ENCODE data around the gene TIMM50. TPM values are rescaled to one million over a fixed set of nuclear protein-coding genes. Genes with fewer than 3 reads are reported as not detected.
A peak's percentile ranks its signal among the peaks of the same experiment; 100 is the strongest.
"Not testable (repeated sequence)": the region's sequence is repeated elsewhere in the genome, so short reads cannot be mapped to it uniquely, and the experiment has no call there.

Gene TIMM50
- polyA plus RNA-seq, 1 donor from 2014 or later = 56.8 TPM

DNA sequence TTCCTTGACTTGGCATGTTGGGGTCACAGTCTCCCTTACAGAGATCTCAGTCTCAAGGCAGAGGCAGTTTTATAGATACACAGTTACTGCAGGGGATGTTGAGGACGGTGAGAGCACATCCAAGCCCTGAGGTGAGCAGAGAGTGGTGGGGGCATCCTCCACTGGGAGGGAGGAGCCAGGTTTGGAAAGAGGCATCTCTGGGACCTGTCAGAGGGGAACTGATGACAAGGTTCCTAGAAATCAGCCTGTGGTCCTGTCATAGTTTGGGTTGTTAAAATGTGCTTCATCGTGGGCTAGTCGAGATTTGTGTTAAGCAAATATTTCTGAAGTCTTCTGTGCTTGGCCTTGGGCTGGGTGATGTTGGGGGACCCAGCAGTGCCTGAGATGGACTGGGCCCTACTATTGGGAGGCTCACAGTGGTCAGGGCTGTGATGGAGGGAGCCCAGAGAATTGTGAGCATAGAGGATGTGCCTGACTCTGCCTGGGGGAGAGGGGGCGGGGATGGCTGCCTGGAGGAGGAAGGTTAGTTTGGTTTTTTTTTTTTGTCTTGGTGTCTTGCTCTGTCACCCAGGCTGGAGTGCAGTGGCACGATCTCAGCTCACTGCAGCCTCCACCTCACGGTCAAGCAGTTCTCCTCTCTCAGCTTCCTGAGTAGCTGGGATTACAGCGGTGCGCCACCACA, 31.4 kb upstream of the TIMM50 start:
- Mint-ChIP-seq H3K27ac (peak overlapping the region; percentile 36 to 94 (median 80)), H3K36me3 (no peaks in the 10 kb centered on the region), H3K4me3 (peak overlapping the region; percentile 21 to 89 (median 46)), H3K27me3 (no peaks in the 10 kb centered on the region), H3K4me1 (peaks cover 43 to 60% (median 49%) of the 10 kb centered on the region in 3 donors), H3K9me3 (no peaks in the 10 kb centered on the region)

- not testable (repeated sequence) for H3K36me3 Mint-ChIP-seq, H3K4me3 Mint-ChIP-seq, H3K27me3 Mint-ChIP-seq, H3K9me3 Mint-ChIP-seq
- Mint-ChIP-seq H3K4me1 (peaks cover 37 to 54% (median 39%) of the 10 kb centered on the region in 3 donors), H3K27ac (peak overlapping the region in 1 of 3 donors; percentile 86)
Measured at GRCh38 chr19:39451257-39451656, 29.4 kb upstream of the TIMM50 start.

GRCh38 chr19:39463403-39463802, 17.2 kb upstream of the TIMM50 start:
- Mint-ChIP-seq H3K36me3 (peaks cover 2% of the 10 kb centered on the region), H3K4me3 (no peak overlapping the region), H3K9me3 (no peaks in the 10 kb centered on the region), H3K27me3 (no peaks in the 10 kb centered on the region), H3K4me1 (peaks cover 0 to 3% (median 0%) of the 10 kb centered on the region in 3 donors), H3K27ac (peak overlapping the region in 2 of 3 donors; percentile 3 to 51)

DNA sequence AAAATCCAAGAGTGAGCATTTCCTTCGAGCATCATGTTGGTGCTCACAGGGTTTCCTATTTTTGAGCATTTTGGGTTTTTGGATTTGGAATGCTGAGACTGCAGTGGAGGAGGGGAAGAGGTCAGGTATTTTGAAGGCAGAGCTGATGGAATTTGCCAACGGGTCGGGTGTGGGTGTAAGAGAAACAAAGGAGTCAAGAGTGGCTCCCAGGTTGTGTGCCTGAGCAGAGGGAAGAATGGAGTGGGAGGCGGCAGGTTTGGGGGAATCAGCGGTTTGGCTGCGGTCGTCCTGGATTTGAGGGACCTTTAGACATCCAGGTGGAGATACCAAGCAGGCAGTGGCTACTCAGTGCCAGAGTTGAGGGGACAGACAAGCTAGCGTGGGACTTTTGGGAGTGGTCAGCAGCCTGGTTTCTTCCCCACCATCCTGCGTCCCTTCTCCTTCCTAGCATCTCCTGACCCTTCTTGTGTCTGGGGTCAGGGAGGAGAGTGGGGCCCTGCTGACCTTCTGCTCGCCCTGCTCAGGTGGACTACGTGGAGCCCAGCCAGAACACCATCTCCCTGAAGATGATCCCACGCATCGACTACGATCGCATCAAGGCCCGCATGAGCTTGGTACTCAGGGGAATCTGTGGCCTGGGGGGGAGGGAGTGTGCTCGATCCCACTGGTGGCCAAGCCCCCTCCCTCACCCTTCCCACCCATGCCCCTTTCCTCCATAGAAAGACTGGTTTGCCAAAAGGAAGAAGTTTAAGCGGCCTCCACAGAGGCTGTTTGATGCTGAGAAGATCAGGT, 14.5 kb upstream of the TIMM50 start:
- Mint-ChIP-seq H3K4me1 (peaks cover 0 to 3% (median 0%) of the 10 kb centered on the region in 3 donors), H3K27me3 (no peaks in the 10 kb centered on the region), H3K36me3 (peaks cover 4% of the 10 kb centered on the region), H3K4me3 (peak overlapping the region in 1 of 4 donors; percentile 43), H3K27ac (no peak overlapping the region), H3K9me3 (no peaks in the 10 kb centered on the region)

DNA sequence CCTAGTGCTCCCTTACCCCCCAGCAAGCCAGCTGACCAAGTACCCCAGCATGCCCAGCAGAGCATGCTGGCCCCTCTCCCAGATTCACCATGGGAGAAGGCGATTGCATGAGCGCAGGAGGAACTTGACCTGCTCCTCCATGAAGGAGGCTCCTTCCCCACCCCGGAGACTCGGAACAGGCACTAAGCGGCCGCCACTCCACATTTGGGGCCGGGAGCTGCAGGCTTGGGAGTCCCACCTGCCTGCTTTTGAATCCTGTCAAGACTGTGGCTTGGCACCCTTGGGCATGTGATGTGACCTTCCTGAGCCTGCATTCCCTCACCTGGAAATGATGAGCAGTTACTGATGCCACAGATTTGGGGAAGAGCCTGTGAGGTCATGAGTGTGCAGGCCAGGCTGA, 12.7 kb upstream of the TIMM50 start:
- Mint-ChIP-seq H3K36me3 (peaks cover 7% of the 10 kb centered on the region), H3K27ac (no peak overlapping the region), H3K4me1 (peaks cover 0 to 2% (median 0%) of the 10 kb centered on the region in 3 donors)

DNA sequence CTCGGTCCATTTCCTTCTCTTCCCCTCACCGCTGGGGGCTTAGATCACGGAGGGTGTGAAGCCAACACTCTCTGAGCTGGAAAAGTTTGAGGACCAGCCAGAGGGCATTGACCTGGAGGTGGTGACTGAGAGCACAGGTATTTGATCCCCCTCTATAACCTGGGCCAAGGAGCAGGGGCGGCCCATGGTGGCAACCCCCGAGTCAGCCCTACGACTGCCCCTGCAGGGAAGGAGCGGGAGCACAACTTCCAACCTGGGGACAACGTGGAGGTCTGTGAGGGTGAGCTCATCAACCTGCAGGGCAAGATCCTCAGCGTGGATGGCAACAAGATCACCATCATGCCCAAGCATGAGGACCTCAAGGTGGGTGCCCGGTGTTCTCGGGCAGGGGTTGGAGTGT, 11.6 kb upstream of the TIMM50 start:
- no peaks in the 10 kb centered on the region for H3K9me3 Mint-ChIP-seq
- H3K27ac Mint-ChIP-seq = no peak overlapping the region
- H3K27me3 Mint-ChIP-seq = no peaks in the 10 kb centered on the region
- H3K4me3 Mint-ChIP-seq = no peak overlapping the region
- H3K4me1 Mint-ChIP-seq = peaks cover 0 to 2% (median 0%) of the 10 kb centered on the region in 3 donors
- peaks cover 7% of the 10 kb centered on the region for H3K36me3 Mint-ChIP-seq

More for the DNA sequence above, 12.7 kb upstream of the TIMM50 start:
- H3K9me3 Mint-ChIP-seq = no peaks in the 10 kb centered on the region
- H3K27me3 Mint-ChIP-seq = no peaks in the 10 kb centered on the region
- no peak overlapping the region for H3K4me3 Mint-ChIP-seq

GRCh38 chr19:39469567-39469966, 11.1 kb upstream of the TIMM50 start:
- Mint-ChIP-seq H3K27me3 (no peaks in the 10 kb centered on the region), H3K27ac (no peak overlapping the region), H3K4me3 (no peak overlapping the region), H3K36me3 (peaks cover 7% of the 10 kb centered on the region), H3K4me1 (peaks cover 0 to 2% (median 0%) of the 10 kb centered on the region in 3 donors), H3K9me3 (no peaks in the 10 kb centered on the region)

GRCh38 chr19:39470724-39471339, 9.8 kb upstream of the TIMM50 start:
- no peaks in the 10 kb centered on the region for H3K27me3 Mint-ChIP-seq
- H3K4me1 Mint-ChIP-seq = peaks cover 0 to 4% (median 0%) of the 10 kb centered on the region in 3 donors
- peak overlapping the region in 1 of 3 donors; percentile 52 for H3K27ac Mint-ChIP-seq

DNA sequence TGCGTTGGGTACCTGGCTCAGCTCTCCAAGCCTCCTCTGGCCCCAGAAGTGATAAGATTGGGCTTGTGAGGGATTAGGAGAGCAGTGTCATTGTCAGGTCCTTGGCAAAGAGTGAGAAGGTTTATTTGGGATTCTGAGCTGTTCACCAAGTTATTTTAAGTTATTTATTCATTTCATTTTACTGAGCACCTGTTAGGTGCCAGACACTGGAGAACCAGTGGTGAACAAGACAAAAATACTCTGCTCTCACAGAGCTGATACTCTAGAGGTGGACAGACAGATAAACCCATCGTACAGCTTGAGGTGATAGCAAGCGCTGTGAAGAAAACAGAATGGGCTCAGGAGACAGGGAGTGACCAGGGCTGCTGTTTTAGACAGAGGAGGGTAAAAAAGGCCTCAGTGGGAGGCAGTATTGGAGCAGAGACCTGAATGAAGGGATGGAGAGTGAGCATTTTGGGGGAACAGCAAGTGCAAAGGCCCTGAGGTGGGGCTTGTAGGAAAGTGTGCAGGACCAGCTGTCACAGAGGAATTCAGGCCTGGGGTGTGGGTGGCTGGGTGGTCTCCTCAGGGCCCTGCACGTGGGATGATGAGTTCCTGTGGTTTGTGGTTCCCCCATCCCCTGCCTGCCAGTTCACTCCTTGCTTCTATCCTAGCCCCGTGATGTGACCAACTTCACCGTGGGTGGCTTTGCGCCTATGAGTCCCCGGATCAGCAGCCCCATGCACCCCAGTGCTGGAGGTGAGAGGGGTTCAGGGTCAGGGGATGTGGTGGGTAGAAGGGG, 8.7 kb upstream of the TIMM50 start:
- Mint-ChIP-seq H3K4me3 (peak overlapping the region in 1 of 4 donors; percentile 39), H3K4me1 (peaks cover 0 to 5% (median 0%) of the 10 kb centered on the region in 3 donors), H3K9me3 (no peaks in the 10 kb centered on the region), H3K27ac (peak overlapping the region in 2 of 3 donors; percentile 52 to 84), H3K36me3 (peaks cover 16% of the 10 kb centered on the region), H3K27me3 (no peaks in the 10 kb centered on the region)

More at GRCh38 chr19:39470724-39471339, 9.8 kb upstream of the TIMM50 start:
- Mint-ChIP-seq H3K9me3 (no peaks in the 10 kb centered on the region), H3K36me3 (peaks cover 14% of the 10 kb centered on the region), H3K4me3 (no peak overlapping the region)

DNA sequence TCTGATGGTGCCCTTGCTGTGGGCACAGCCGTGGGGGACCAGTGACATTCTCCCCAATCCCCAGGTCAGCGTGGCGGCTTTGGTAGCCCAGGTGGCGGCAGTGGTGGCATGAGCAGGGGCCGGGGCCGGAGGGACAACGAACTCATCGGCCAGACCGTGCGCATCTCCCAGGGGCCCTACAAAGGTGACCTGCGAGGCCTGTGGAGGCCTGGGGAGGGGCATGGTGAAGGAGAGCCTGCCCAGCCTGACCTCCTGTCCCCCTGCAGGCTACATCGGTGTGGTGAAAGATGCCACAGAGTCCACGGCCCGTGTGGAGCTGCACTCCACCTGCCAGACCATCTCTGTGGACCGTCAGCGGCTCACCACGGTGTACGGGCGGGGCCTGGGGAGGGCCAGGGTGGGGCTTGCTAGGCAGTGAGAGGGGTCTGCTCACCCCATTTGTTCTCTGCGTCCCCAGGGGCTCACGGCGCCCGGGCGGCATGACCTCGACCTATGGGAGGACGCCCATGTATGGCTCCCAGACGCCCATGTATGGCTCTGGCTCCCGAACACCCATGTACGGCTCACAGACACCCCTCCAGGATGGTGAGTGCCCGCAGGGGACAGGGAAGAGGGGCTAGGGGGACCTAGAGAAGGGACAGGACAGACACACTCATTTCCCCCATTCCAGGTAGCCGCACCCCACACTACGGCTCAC, 7.7 kb upstream of the TIMM50 start:
- Mint-ChIP-seq H3K4me3 (no peak overlapping the region), H3K27me3 (no peaks in the 10 kb centered on the region), H3K9me3 (no peaks in the 10 kb centered on the region), H3K36me3 (peaks cover 16% of the 10 kb centered on the region), H3K4me1 (peaks cover 0 to 5% (median 0%) of the 10 kb centered on the region in 3 donors), H3K27ac (peak overlapping the region in 1 of 3 donors; percentile 84)

- peaks cover 16% of the 10 kb centered on the region for H3K36me3 Mint-ChIP-seq
- no peaks in the 10 kb centered on the region for H3K9me3 Mint-ChIP-seq
- peaks cover 0 to 5% (median 0%) of the 10 kb centered on the region in 3 donors for H3K4me1 Mint-ChIP-seq
- no peak overlapping the region for H3K27ac Mint-ChIP-seq
- no peak overlapping the region for H3K4me3 Mint-ChIP-seq
- no peaks in the 10 kb centered on the region for H3K27me3 Mint-ChIP-seq
Measured at GRCh38 chr19:39473443-39473960, 7.1 kb upstream of the TIMM50 start.

DNA sequence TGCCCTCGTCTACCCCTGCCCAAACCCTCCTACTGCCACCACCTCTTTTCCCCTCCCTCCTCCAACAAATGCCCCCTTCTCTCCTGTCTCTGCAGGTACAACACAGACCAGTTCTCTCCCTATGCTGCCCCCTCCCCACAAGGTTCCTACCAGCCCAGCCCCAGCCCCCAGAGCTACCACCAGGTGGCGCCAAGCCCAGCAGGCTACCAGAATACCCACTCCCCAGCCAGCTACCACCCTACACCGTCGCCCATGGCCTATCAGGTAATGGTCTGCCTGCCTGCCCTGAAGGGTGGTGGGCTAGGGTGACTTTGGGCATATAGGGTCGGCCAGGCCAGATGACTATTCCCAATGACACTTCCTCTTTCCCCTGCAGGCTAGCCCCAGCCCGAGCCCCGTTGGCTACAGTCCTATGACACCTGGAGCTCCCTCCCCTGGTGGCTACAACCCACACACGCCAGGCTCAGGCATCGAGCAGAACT, 6.5 kb upstream of the TIMM50 start:
- Mint-ChIP-seq H3K4me1 (peaks cover 0 to 5% (median 0%) of the 10 kb centered on the region in 3 donors), H3K27ac (peak overlapping the region in 1 of 3 donors; percentile 51), H3K36me3 (peaks cover 16% of the 10 kb centered on the region), H3K9me3 (no peaks in the 10 kb centered on the region), H3K27me3 (no peaks in the 10 kb centered on the region), H3K4me3 (no peak overlapping the region)

DNA sequence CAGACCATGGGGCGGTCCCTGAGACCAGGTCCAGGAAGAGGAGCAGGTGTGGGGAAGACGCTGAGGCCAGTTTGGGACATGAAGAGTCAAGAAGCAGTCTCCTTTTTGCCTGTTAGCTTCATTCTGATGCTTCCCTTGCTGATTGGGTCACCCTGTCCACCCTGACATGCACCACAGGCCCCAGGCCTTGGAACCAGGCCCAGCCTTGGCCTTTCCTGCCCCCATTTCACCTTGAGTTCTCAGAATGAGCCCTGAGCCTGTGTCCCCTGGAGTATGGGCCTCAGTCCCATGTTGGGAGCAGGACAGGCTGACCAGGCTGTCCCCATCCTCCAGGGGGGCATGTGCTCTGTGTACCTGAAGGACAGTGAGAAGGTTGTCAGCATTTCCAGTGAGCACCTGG, 4.9 kb upstream of the TIMM50 start:
- H3K4me3 Mint-ChIP-seq = no peak overlapping the region
- H3K4me1 Mint-ChIP-seq = peaks cover 9 to 15% (median 10%) of the 10 kb centered on the region in 3 donors
- no peaks in the 10 kb centered on the region for H3K27me3 Mint-ChIP-seq
- peaks cover 16% of the 10 kb centered on the region for H3K36me3 Mint-ChIP-seq
- H3K27ac Mint-ChIP-seq = peak overlapping the region in 1 of 3 donors; percentile 51
- H3K9me3 Mint-ChIP-seq = no peaks in the 10 kb centered on the region
